GM20431 (cell line): ENCODE data around the gene ACSS2.
"Not testable (repeated sequence)": the region's sequence is repeated elsewhere in the genome, so short reads cannot be mapped to it uniquely, and the experiment has no call there.

ENCODE experiments used
- in situ Hi-C: fragments of 300-500 bp; cut with MseI, MboI; formaldehyde crosslinking; loops from one replicate; pipeline ENCODE4 v1.15.0; 2020; ENCODE audit warnings: low sequenced_read_pairs; ENCODE audit not compliant: unreplicated experiment

ACSS2 gene

GRCh38 chr20:34896086-34896621 is 19.7 kb downstream of the ACSS2 start:
- in situ Hi-C loops, result no loop called here

- in situ Hi-C loops, result not testable (repeated sequence)
Measured at GRCh38 chr20:34898129-34898528, 21.7 kb downstream of the ACSS2 start.

- in situ Hi-C loops, result not testable (repeated sequence)
Measured at GRCh38 chr20:34898731-34899130, 22.3 kb downstream of the ACSS2 start.

- in situ Hi-C loops, result no loop called here
Measured at GRCh38 chr20:34904202-34904621, 27.8 kb downstream of the ACSS2 start.

- in situ Hi-C loops, result no loop called here
Measured at GRCh38 chr20:34907616-34908469, 31.4 kb downstream of the ACSS2 start.

- in situ Hi-C loops, result no loop called here
Measured at GRCh38 chr20:34915131-34915530, 38.7 kb downstream of the ACSS2 start.

GRCh38 chr20:34915749-34916455 is 39.5 kb downstream of the ACSS2 start:
- in situ Hi-C loops, result no loop called here

- in situ Hi-C loops, result no loop called here
Measured at GRCh38 chr20:34916774-34917354, 40.5 kb downstream of the ACSS2 start.

- in situ Hi-C loops, result no loop called here
Measured at GRCh38 chr20:34920055-34920454, 43.6 kb downstream of the ACSS2 start.

GRCh38 chr20:34921436-34921835 is 45.0 kb downstream of the ACSS2 start:
- in situ Hi-C loops, result no loop called here

- in situ Hi-C loops, result no loop called here
Measured at GRCh38 chr20:34922654-34923381, 46.4 kb downstream of the ACSS2 start.

GRCh38 chr20:34923414-34923813 is 47.0 kb downstream of the ACSS2 start:
- in situ Hi-C loops, result no loop called here

GRCh38 chr20:34925341-34925740 is 48.9 kb downstream of the ACSS2 start:
- in situ Hi-C loops, result no loop called here

- in situ Hi-C loops, result no loop called here
Measured at GRCh38 chr20:34925981-34926380, 49.6 kb downstream of the ACSS2 start.

GRCh38 chr20:34926581-34926980 is 50.2 kb downstream of the ACSS2 start:
- in situ Hi-C loops, result no loop called here

- in situ Hi-C loops, result no loop called here
Measured at GRCh38 chr20:34927736-34928135, 51.3 kb downstream of the ACSS2 start.

GRCh38 chr20:34928411-34928810 is 52.0 kb downstream of the ACSS2 start:
- in situ Hi-C loops, result no loop called here

GRCh38 chr20:34931771-34932170 is 55.4 kb downstream of the ACSS2 start:
- in situ Hi-C loops, result no loop called here

- in situ Hi-C loops, result no loop called here
Measured at GRCh38 chr20:34938466-34939163, 62.2 kb downstream of the ACSS2 start.

GRCh38 chr20:34940081-34940481 is 63.7 kb downstream of the ACSS2 start:
- in situ Hi-C loops, result no loop called here
